HepG2 (cell line): Measurements from ENCODE around the gene TADA1.

Source experiments
- CTCF ChIP-seq: sonication (generic); formaldehyde crosslinking; IDR thresholded peaks from 2 replicates; pipeline ENCODE4 v1.5.0; 2020; ENCODE audit warnings: mild to moderate bottlenecking, missing genetic modification reagents, moderate library complexity
- FOSL2 ChIP-seq: sonication (generic); formaldehyde crosslinking; IDR thresholded peaks from 2 replicates; pipeline ENCODE4 v1.4.0; 2020; ENCODE audit warnings: missing genetic modification reagents
- FOXP1 ChIP-seq, 2 experiments: fragments of 450-650 bp in 1 of 2; IDR thresholded peaks; 2 replicates each; pipeline ENCODE4 v1.6.1; 2017 to 2018; ENCODE audit warnings: antibody characterized with exemption in 1 of 2
- GABPB1 ChIP-seq: IDR thresholded peaks from 2 replicates; pipeline ENCODE4 v1.6.1; 2016; ENCODE audit warnings: mild to moderate bottlenecking, missing genetic modification reagents, moderate library complexity, missing compliant biosample characterization
- JUND ChIP-seq: sonication (generic); formaldehyde crosslinking; IDR thresholded peaks from 2 replicates; pipeline ENCODE4 v1.8.0; 2022; ENCODE audit warnings: mild to moderate bottlenecking, missing genetic modification reagents
- MTA1 ChIP-seq: sonication (generic); formaldehyde crosslinking; IDR thresholded peaks from 2 replicates; pipeline ENCODE4 v1.4.0; 2020; ENCODE audit warnings: missing genetic modification reagents, mild to moderate bottlenecking, borderline replicate concordance
- NCOA1 ChIP-seq: sonication (generic); formaldehyde crosslinking; IDR thresholded peaks from 2 replicates; pipeline ENCODE4 v1.9.0; 2021; ENCODE audit warnings: missing genetic modification reagents
- POLR2AphosphoS5 ChIP-seq: IDR thresholded peaks from 2 replicates; pipeline ENCODE4 v1.6.1; 2012; ENCODE audit warnings: low read depth, low read length
- ZNF3 ChIP-seq: IDR thresholded peaks from 2 replicates; pipeline ENCODE4 v1.7.0; 2017; ENCODE audit warnings: inconsistent platforms
- ZNF335 ChIP-seq: sonication (generic); formaldehyde crosslinking; IDR thresholded peaks from 2 replicates; pipeline ENCODE4 v1.4.0; 2020; ENCODE audit warnings: missing genetic modification reagents
- ZNF597 ChIP-seq: sonication (generic); formaldehyde crosslinking; IDR thresholded peaks from 2 replicates; pipeline ENCODE4 v1.5.0; 2020; ENCODE audit warnings: missing genetic modification reagents
- ZNF720 ChIP-seq: sonication (generic); formaldehyde crosslinking; IDR thresholded peaks from 2 replicates; pipeline ENCODE4 v1.4.0; 2020; ENCODE audit warnings: missing genetic modification reagents
- TF ChIP-seq, protein P1 (sequence below): sonication (generic); formaldehyde crosslinking; IDR thresholded peaks from 2 replicates; pipeline ENCODE4 v1.4.0; 2020; ENCODE audit warnings: mild to moderate bottlenecking, missing genetic modification reagents
- TF ChIP-seq, protein P2 (sequence below): sonication (generic); formaldehyde crosslinking; IDR thresholded peaks from 2 replicates; pipeline ENCODE4 v1.9.0; 2021; ENCODE audit warnings: mild to moderate bottlenecking, missing genetic modification reagents

GRCh38 chr1:166906647-166907046 lies 30.6 kb upstream of the TADA1 start:
- TF ChIP-seq ZNF3 (CRISPR knock-in tag), result no peak
- TF ChIP-seq POLR2AphosphoS5, result no peak
- TF ChIP-seq CTCF (CRISPR knock-in tag), result no peak
- TF ChIP-seq ZNF720 (CRISPR knock-in tag), result no peak
- TF ChIP-seq GABPB1 (CRISPR knock-in tag), result no peak
- TF ChIP-seq, protein P1, sequence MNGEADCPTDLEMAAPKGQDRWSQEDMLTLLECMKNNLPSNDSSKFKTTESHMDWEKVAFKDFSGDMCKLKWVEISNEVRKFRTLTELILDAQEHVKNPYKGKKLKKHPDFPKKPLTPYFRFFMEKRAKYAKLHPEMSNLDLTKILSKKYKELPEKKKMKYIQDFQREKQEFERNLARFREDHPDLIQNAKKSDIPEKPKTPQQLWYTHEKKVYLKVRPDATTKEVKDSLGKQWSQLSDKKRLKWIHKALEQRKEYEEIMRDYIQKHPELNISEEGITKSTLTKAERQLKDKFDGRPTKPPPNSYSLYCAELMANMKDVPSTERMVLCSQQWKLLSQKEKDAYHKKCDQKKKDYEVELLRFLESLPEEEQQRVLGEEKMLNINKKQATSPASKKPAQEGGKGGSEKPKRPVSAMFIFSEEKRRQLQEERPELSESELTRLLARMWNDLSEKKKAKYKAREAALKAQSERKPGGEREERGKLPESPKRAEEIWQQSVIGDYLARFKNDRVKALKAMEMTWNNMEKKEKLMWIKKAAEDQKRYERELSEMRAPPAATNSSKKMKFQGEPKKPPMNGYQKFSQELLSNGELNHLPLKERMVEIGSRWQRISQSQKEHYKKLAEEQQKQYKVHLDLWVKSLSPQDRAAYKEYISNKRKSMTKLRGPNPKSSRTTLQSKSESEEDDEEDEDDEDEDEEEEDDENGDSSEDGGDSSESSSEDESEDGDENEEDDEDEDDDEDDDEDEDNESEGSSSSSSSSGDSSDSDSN (CRISPR knock-in tag), result no peak
- TF ChIP-seq, protein P2, sequence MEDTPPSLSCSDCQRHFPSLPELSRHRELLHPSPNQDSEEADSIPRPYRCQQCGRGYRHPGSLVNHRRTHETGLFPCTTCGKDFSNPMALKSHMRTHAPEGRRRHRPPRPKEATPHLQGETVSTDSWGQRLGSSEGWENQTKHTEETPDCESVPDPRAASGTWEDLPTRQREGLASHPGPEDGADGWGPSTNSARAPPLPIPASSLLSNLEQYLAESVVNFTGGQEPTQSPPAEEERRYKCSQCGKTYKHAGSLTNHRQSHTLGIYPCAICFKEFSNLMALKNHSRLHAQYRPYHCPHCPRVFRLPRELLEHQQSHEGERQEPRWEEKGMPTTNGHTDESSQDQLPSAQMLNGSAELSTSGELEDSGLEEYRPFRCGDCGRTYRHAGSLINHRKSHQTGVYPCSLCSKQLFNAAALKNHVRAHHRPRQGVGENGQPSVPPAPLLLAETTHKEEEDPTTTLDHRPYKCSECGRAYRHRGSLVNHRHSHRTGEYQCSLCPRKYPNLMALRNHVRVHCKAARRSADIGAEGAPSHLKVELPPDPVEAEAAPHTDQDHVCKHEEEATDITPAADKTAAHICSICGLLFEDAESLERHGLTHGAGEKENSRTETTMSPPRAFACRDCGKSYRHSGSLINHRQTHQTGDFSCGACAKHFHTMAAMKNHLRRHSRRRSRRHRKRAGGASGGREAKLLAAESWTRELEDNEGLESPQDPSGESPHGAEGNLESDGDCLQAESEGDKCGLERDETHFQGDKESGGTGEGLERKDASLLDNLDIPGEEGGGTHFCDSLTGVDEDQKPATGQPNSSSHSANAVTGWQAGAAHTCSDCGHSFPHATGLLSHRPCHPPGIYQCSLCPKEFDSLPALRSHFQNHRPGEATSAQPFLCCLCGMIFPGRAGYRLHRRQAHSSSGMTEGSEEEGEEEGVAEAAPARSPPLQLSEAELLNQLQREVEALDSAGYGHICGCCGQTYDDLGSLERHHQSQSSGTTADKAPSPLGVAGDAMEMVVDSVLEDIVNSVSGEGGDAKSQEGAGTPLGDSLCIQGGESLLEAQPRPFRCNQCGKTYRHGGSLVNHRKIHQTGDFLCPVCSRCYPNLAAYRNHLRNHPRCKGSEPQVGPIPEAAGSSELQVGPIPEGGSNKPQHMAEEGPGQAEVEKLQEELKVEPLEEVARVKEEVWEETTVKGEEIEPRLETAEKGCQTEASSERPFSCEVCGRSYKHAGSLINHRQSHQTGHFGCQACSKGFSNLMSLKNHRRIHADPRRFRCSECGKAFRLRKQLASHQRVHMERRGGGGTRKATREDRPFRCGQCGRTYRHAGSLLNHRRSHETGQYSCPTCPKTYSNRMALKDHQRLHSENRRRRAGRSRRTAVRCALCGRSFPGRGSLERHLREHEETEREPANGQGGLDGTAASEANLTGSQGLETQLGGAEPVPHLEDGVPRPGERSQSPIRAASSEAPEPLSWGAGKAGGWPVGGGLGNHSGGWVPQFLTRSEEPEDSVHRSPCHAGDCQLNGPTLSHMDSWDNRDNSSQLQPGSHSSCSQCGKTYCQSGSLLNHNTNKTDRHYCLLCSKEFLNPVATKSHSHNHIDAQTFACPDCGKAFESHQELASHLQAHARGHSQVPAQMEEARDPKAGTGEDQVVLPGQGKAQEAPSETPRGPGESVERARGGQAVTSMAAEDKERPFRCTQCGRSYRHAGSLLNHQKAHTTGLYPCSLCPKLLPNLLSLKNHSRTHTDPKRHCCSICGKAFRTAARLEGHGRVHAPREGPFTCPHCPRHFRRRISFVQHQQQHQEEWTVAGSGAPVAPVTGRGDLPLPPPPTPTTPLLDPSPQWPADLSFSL (CRISPR knock-in tag), result no peak
- no peak for TF ChIP-seq JUND (CRISPR knock-in tag)
- no peak for TF ChIP-seq NCOA1 (CRISPR knock-in tag)
- no peak for TF ChIP-seq ZNF335 (CRISPR knock-in tag)
- TF ChIP-seq FOXP1 (IDR thresholded peaks at IDR 0.05), result no peak
- no peak for TF ChIP-seq FOXP1 (CRISPR knock-in tag; IDR thresholded peaks at IDR 0.05)
- TF ChIP-seq MTA1, result no peak
- no peak for TF ChIP-seq FOSL2
- TF ChIP-seq ZNF597 (CRISPR knock-in tag), result no peak
